Fibroblast of pulmonary artery (primary cell): Measurements from ENCODE around the gene FXYD7.

ENCODE experiments used
- DNase-seq: peaks from one replicate; pipeline ENCODE4 v3.0.0-alpha.2; 2010; ENCODE audit warnings: low read depth
- H3K4me3 ChIP-seq: replicated peaks from 2 replicates; pipeline ENCODE4 v1.5.1; 2011; ENCODE audit warnings: low read depth, mild to moderate bottlenecking, control low read depth, low read length, moderate library complexity
- CTCF ChIP-seq: IDR thresholded peaks from 2 replicates; pipeline ENCODE4 v1.5.1; 2011; ENCODE audit warnings: mild to moderate bottlenecking, control low read depth, low read length, inconsistent platforms; ENCODE audit errors: missing control alignments

Gene FXYD7

GRCh38 chr19:35122687-35123551 is 20.1 kb upstream of the FXYD7 start:
- H3K4me3 ChIP-seq: no peak overlapping the region
- no peak for DNase-seq
- no peak for TF ChIP-seq CTCF

GRCh38 chr19:35123573-35123972 is 19.5 kb upstream of the FXYD7 start:
- peak overlapping the region; percentile 73 for H3K4me3 ChIP-seq
- DNase-seq: no peak
- TF ChIP-seq CTCF: no peak

GRCh38 chr19:35124098-35125060 is 18.7 kb upstream of the FXYD7 start:
- no peak for TF ChIP-seq CTCF
- peak; percentile 93 for DNase-seq
- peak overlapping the region; percentile 73 for H3K4me3 ChIP-seq

- no peak overlapping the region for H3K4me3 ChIP-seq
- no peak for DNase-seq
- no peak for TF ChIP-seq CTCF
These were observed 17.8 kb upstream of the FXYD7 start for GRCh38 chr19:35125270-35125717.

GRCh38 chr19:35125749-35126623 is 17.1 kb upstream of the FXYD7 start:
- no peak overlapping the region for H3K4me3 ChIP-seq
- no peak for TF ChIP-seq CTCF
- DNase-seq: no peak

GRCh38 chr19:35126624-35126959 is 16.5 kb upstream of the FXYD7 start:
- TF ChIP-seq CTCF: no peak
- H3K4me3 ChIP-seq: no peak overlapping the region
- DNase-seq: no peak
